ENCODE results near the gene PPP6R3.

Gene PPP6R3

GRCh38 chr11:68506908-68507307 is 46.4 kb downstream of the PPP6R3 start:
- no peak for TF ChIP-seq ZNF274 (IDR thresholded peaks at IDR 0.05; ENCODE audit: low read depth, low read length)
- no peak overlapping the region for H3K4me3 ChIP-seq (ENCODE audit: low read length)

- TF ChIP-seq ZNF274 (IDR thresholded peaks at IDR 0.05; ENCODE audit: low read depth, low read length), result no peak
- no peak overlapping the region for H3K4me3 ChIP-seq (ENCODE audit: low read length)
Measured at GRCh38 chr11:68508425-68508824, 47.9 kb downstream of the PPP6R3 start.

GRCh38 chr11:68509066-68509465 is 48.5 kb downstream of the PPP6R3 start:
- no peak for TF ChIP-seq ZNF274 (IDR thresholded peaks at IDR 0.05; ENCODE audit: low read depth, low read length)
- no peak overlapping the region for H3K4me3 ChIP-seq (ENCODE audit: low read length)

GRCh38 chr11:68513930-68514487 is 53.5 kb downstream of the PPP6R3 start:
- TF ChIP-seq ZNF274 (IDR thresholded peaks at IDR 0.05; ENCODE audit: low read depth, low read length), result no peak
- H3K4me3 ChIP-seq (ENCODE audit: low read length), result no peak overlapping the region

GRCh38 chr11:68517121-68517741 is 56.7 kb downstream of the PPP6R3 start:
- no peak for TF ChIP-seq ZNF274 (IDR thresholded peaks at IDR 0.05; ENCODE audit: low read depth, low read length)
- H3K4me3 ChIP-seq (ENCODE audit: low read length), result no peak overlapping the region

- TF ChIP-seq ZNF274 (IDR thresholded peaks at IDR 0.05; ENCODE audit: low read depth, low read length), result no peak
- H3K4me3 ChIP-seq (ENCODE audit: low read length), result no peak overlapping the region
Measured at GRCh38 chr11:68518191-68518590, 57.6 kb downstream of the PPP6R3 start.

- no peak for TF ChIP-seq ZNF274 (IDR thresholded peaks at IDR 0.05; ENCODE audit: low read depth, low read length)
- no peak overlapping the region for H3K4me3 ChIP-seq (ENCODE audit: low read length)
Measured at GRCh38 chr11:68521969-68522652, 61.6 kb downstream of the PPP6R3 start.

GRCh38 chr11:68523033-68523432 is 62.5 kb downstream of the PPP6R3 start:
- TF ChIP-seq ZNF274 (IDR thresholded peaks at IDR 0.05; ENCODE audit: low read depth, low read length), result no peak
- no peak overlapping the region for H3K4me3 ChIP-seq (ENCODE audit: low read length)

GRCh38 chr11:68523743-68524142 is 63.2 kb downstream of the PPP6R3 start:
- TF ChIP-seq ZNF274 (IDR thresholded peaks at IDR 0.05; ENCODE audit: low read depth, low read length), result no peak
- no peak overlapping the region for H3K4me3 ChIP-seq (ENCODE audit: low read length)

- TF ChIP-seq ZNF274 (IDR thresholded peaks at IDR 0.05; ENCODE audit: low read depth, low read length), result no peak
- H3K4me3 ChIP-seq (ENCODE audit: low read length), result no peak overlapping the region
Measured at GRCh38 chr11:68524213-68524612, 63.7 kb downstream of the PPP6R3 start.

GRCh38 chr11:68524681-68525080 is 64.1 kb downstream of the PPP6R3 start:
- TF ChIP-seq ZNF274 (IDR thresholded peaks at IDR 0.05; ENCODE audit: low read depth, low read length), result no peak
- no peak overlapping the region for H3K4me3 ChIP-seq (ENCODE audit: low read length)

- no peak for TF ChIP-seq ZNF274 (IDR thresholded peaks at IDR 0.05; ENCODE audit: low read depth, low read length)
- no peak overlapping the region for H3K4me3 ChIP-seq (ENCODE audit: low read length)
Measured at GRCh38 chr11:68525336-68525735, 64.8 kb downstream of the PPP6R3 start.

- TF ChIP-seq ZNF274 (IDR thresholded peaks at IDR 0.05; ENCODE audit: low read depth, low read length), result no peak
- no peak overlapping the region for H3K4me3 ChIP-seq (ENCODE audit: low read length)
Measured at GRCh38 chr11:68525930-68526329, 65.4 kb downstream of the PPP6R3 start.

- no peak for TF ChIP-seq ZNF274 (IDR thresholded peaks at IDR 0.05; ENCODE audit: low read depth, low read length)
Measured at GRCh38 chr11:68527585-68527984, 67.0 kb downstream of the PPP6R3 start.

GRCh38 chr11:68528630-68529029 is 68.1 kb downstream of the PPP6R3 start:
- no peak for TF ChIP-seq ZNF274 (IDR thresholded peaks at IDR 0.05; ENCODE audit: low read depth, low read length)
- no peak overlapping the region for H3K4me3 ChIP-seq (ENCODE audit: low read length)

More at GRCh38 chr11:68527585-68527984, 67.0 kb downstream of the PPP6R3 start:
- H3K4me3 ChIP-seq (ENCODE audit: low read length), result no peak overlapping the region
